Fibroblast of lung (primary cell): ENCODE measurements around the gene GRIK1.

Experiments used
- CTCF ChIP-seq, 2 donors: IDR thresholded peaks in 1 of 2; conservative IDR thresholded peaks in 1 of 2; 1 replicate in 1 of 2; 2 replicates in 1 of 2; pipeline ENCODE4 v1.5.1; 2011 to 2012; ENCODE audit warnings: low read length in 2 of 2, control low read depth in 1 of 2, inconsistent platforms in 1 of 2, low read depth in 1 of 2, mild to moderate bottlenecking in 1 of 2
- EZH2 ChIP-seq: IDR thresholded peaks from 2 replicates; pipeline ENCODE4 v1.5.1; 2012; ENCODE audit warnings: low read length, control low read depth, mild to moderate bottlenecking; ENCODE audit errors: missing control alignments

- no peak for TF ChIP-seq EZH2
- TF ChIP-seq CTCF (conservative IDR thresholded peaks at IDR 0.05 in 1 of 2, IDR thresholded peaks at IDR 0.05 in 1 of 2; ENCODE audit: low read depth in 1 of 2, low read length in 2 of 2), result no peak
These were observed 356.9 kb downstream of the GRIK1 start for GRCh38 chr21:29582855-29583254.
